ENCODE results near the gene NDRG2.

- TF ChIP-seq CTCF (IDR thresholded peaks at IDR 0.05; ENCODE audit: low read depth, low read length): no peak
- no peak for TF ChIP-seq POLR2A (IDR thresholded peaks at IDR 0.05; ENCODE audit: extremely low read depth, insufficient read length)
- TF ChIP-seq MAX (IDR thresholded peaks at IDR 0.05; ENCODE audit: low read depth, low read length): no peak
These were observed at the start of gene NDRG2 for GRCh38 chr14:21024585-21025370.
